ENCODE data around the gene TIMM10B.

TIMM10B gene

DNA sequence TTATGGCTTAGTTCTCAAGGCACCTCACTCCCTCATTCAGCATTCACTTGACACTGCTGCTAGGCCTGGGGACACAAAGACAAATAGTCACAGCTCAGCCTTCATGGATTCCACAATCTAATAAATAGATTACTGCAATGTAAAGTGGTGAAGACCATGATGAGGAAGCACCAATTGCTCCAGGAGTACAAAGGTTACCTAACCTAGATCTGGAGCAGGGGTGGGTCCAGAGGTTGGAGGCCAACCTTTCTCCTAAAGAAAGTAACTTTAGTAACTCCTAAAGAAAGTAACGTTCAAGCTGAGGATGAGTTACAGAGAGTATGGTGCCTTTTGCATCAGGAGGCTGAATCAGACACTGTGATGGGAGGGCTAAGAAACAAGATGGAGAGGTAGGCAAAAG is 11.7 kb upstream of the TIMM10B start:
- FAIRE-seq (no peak), DNase-seq (ENCODE audit: low spot score) (no peak)

DNA sequence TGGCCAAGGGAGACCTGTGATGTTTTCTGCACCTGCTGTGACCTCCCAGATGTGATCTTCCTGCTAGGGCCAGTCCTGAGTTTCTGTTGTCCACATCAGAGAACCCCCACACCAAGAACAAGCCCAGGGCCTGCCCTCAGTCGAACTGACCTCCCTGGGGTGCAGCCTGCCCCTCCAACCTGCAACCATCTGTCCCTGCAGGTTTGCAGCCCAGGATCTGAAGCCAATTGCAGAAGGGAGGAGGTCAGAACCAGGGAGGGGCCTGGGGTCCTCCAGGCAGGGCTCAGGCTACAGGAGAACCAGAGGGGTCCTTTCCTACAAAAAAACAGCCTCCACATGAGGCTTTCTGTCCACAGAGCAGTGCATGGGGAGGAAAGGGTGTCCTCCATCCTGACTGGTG is 8.4 kb upstream of the TIMM10B start:
- DNase-seq (ENCODE audit: low spot score) (no peak), FAIRE-seq (no peak)

GRCh38 chr11:6473451-6474412 is 7.6 kb upstream of the TIMM10B start, which contains the start of gene TRIM3:
Gene TRIM3, minus strand, starts transcription at chr11:6473941. Its CDS starts 8,246 bp downstream, at chr11:6465695.
- FAIRE-seq, result no peak
- DNase-seq (ENCODE audit: low spot score), result peak; percentile 98

- DNase-seq (ENCODE audit: low spot score) (no peak), FAIRE-seq (no peak)
Measured at GRCh38 chr11:6474413-6474792, 6.9 kb upstream of the TIMM10B start.

- no peak for FAIRE-seq
- DNase-seq (ENCODE audit: low spot score), result no peak
Measured at GRCh38 chr11:6474806-6475500, 6.3 kb upstream of the TIMM10B start.

- DNase-seq (ENCODE audit: low spot score) (no peak), FAIRE-seq (no peak)
Measured at GRCh38 chr11:6475936-6476335, 5.4 kb upstream of the TIMM10B start.

DNA sequence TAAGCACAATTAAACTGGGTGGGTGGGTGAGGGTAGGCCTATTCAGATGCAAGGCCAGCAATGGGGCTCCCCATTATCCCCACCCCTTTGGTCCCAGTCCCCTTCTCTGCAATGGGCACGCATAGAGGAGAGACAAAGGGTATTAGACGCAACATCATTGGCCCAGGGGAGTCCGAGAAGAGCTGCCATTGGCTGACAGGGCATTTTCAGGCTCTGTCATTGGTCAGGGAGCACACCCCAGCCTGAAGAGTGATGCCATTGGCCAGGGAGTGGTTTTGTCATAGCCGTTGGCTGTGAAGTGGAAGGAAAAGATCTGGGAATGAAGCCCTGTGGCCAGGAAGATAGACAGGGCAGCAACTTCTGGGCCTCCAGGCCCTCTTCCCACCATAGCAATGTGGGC is 4.7 kb upstream of the TIMM10B start:
- no peak for DNase-seq (ENCODE audit: low spot score)
- no peak for FAIRE-seq

DNA sequence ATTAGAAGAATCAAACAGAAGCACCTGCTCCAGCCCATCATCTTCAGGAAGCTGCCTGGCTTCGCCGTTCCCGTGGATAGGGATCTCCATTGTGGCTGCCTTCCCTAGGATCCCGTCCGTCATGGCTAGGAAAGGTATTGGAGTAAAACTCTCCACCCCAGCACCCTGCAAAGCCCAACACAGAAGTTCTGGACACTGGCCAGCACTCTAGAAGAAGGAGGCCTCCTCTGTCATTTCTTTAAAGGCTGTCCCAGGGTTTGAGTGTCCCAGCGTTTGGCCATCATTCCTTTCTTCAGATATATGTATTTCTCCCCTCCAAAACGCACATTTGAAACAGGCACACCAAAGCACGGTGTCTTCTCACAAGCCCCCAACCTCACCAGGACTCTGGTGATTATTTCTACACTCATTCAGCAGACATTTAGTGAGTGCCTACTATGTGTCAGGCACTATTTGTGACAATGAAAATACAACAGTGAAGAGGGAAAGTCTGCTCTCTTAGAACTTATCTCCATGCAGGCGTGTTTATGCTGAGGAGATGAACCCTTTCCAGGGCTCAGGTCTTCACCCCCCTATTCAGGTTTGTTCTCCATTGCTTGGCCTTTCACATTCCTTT is 894 bp upstream of the TIMM10B start:
- no peak for FAIRE-seq
- no peak for DNase-seq (ENCODE audit: low spot score)

DNA sequence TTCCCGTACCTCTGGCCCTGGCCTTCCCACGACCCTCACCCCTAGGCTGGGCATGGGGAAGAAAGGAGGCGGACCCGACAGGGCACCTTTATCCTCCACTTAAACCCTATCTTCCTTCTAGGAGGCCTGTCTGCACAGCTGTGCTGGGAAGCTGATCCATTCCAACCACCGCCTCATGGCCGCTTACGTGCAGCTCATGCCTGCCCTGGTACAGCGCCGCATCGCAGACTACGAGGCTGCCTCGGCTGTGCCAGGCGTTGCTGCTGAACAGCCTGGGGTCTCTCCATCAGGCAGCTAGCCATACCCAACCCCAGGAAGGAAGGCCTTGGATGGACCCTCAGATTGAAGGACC is 599 bp downstream of the TIMM10B start:
- FAIRE-seq (no peak), DNase-seq (ENCODE audit: low spot score) (peak; percentile 13)

GRCh38 chr11:6482441-6482840 is 1.1 kb downstream of the TIMM10B start:
- DNase-seq (ENCODE audit: low spot score), result no peak
- FAIRE-seq, result no peak

- DNase-seq (ENCODE audit: low spot score) (no peak), FAIRE-seq (no peak)
Measured at GRCh38 chr11:6483015-6483414, 1.7 kb downstream of the TIMM10B start.

DNA sequence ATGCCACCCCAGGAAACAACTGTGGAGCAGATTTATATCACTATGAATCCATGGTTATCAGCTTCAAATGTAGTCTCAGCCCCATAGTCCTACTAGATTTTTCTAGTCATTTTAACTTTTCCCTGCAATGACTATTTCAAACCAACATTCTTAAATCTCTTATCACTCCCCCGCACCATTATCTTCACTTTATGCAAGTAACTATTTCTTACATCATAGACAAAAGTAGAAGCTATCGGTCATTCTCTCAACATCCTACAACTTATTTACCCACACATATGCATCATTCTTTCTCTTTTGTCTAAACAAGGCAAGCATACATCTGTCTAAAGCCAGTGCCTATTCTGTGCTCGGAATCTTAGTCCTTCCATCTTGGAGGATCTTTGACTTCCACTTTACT is 4.4 kb downstream of the TIMM10B start:
- no peak for FAIRE-seq
- no peak for DNase-seq (ENCODE audit: low spot score)

- FAIRE-seq (no peak), DNase-seq (ENCODE audit: low spot score) (no peak)
Measured at GRCh38 chr11:6486256-6486655, 5.0 kb downstream of the TIMM10B start.

GRCh38 chr11:6486938-6487337 is 5.6 kb downstream of the TIMM10B start:
- FAIRE-seq (no peak), DNase-seq (ENCODE audit: low spot score) (no peak)

DNA sequence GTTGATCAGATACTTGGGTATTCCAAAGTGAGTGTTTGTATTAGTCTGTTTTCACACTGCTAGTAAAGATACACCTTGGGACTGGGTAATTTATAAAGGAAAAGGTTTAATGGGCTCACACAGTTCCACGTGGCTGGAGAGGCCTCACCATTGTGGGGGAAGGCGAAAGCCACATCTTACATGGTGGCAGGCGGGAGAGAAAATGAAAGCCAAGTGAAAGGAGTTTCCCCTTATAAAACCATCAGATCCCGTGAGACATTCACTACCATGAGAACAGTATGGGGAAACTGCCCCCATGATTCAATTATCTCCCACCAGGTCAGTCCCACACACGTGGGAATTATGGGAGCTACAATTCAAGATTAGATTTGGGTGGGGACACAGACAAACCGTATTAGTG is 7.0 kb downstream of the TIMM10B start:
- FAIRE-seq, result no peak
- no peak for DNase-seq (ENCODE audit: low spot score)

GRCh38 chr11:6488821-6489220 is 7.5 kb downstream of the TIMM10B start:
- no peak for DNase-seq (ENCODE audit: low spot score)

GRCh38 chr11:6489306-6489705 is 8.0 kb downstream of the TIMM10B start:
- DNase-seq (ENCODE audit: low spot score) (no peak), FAIRE-seq (no peak)

More at GRCh38 chr11:6488821-6489220, 7.5 kb downstream of the TIMM10B start:
- FAIRE-seq, result no peak

GRCh38 chr11:6497069-6497839 is 16.0 kb downstream of the TIMM10B start, which contains the start of gene DNHD1:
Gene DNHD1, plus strand, starts transcription at chr11:6497280. Its CDS starts 936 bp downstream, at chr11:6498216.
- no peak for FAIRE-seq
- no peak for DNase-seq (ENCODE audit: low spot score)

DNA sequence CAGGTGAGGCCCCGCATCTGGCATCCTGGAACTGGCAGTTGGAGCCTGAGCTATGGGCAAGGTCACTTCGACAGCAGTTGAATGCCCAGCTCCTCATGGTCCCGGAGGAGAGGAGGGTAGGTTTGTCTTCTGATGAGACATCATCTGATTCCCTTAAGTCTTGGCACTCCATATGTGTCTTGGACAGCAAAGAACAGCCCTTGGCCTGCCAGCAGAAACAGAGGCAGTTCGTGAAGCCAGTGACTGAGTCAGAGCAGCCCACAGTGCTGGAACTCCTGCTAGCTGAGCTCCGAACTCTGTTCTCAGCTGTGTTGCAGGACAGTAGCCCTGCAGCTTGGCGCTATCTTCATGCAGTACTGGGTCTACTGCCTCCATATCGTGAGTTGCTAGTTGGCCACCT is 16.8 kb downstream of the TIMM10B start:
- DNase-seq (ENCODE audit: low spot score), result no peak

DNA sequence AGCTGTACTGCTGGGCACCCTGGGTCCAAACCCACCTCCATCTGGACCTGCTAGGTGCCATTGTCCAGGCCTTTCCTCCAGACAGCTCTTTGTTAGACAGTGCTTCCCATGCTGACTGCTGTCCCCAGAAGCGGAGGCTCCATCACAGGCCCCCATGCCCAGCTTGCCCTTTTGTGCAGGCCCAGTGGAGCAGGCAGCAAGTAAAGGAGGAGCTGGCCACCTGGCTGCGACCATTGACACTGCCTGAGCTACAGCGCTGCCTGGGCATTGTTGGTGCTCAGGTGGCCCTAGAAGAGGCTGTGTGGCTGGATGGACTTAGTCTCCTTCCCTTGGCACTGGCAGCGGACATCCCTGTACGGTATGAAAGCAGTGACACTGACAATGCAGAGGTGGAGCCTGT is 17.2 kb downstream of the TIMM10B start:
- FAIRE-seq (no peak), DNase-seq (ENCODE audit: low spot score) (no peak)

More for the DNA sequence above, 16.8 kb downstream of the TIMM10B start:
- no peak for FAIRE-seq

DNA sequence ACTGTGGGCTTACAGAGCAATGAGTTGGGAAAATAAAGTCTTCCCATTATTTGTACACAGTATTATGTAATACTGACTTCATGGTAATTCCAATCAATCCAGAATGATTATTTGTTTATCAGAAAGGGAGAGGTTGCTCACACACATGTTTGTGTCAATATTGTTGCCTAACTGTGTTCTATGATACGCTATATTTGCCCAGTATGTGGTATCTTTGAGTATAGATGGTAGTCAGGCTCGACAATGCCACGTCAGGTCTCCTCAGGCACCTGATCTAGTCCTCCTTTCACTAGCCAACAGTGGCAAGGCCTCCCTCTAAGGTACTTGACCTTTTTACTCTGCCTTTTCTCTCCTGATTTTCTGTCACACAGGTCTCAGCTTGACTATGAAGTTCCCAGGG is 21.1 kb downstream of the TIMM10B start:
- no peak for DNase-seq (ENCODE audit: low spot score)
- no peak for FAIRE-seq

Data from urothelium cell line (cell line).